Natural killer cell (primary cell): ENCODE results near the gene EHMT1. TPM values are rescaled to one million over a fixed set of nuclear protein-coding genes. Genes with fewer than 3 reads are reported as not detected.

Source experiments
- ATAC-seq, 3 donors: fragments of 150-1000 bp in 2 of 3; fragments of 200-7000 bp in 1 of 3; cut with Tn5 transposase; 1 replicate in 1 of 3; 2 replicates in 2 of 3; pipeline ENCODE4 v1.10.0; 2021; ENCODE audit warnings: mild to moderate bottlenecking in 2 of 3, moderate library complexity in 2 of 3
- DNase-seq, 2 donors: peaks; one replicate each; pipeline versions ENCODE4 v3.0.0 to v3.0.0-alpha.2; 2013 to 2021; ENCODE audit warnings: mixed read lengths in 1 of 2
- H3K27ac ChIP-seq: one replicate; pipeline ENCODE4 v1.5.1; 2013; ENCODE audit warnings: mild to moderate bottlenecking, low read length
- H3K27me3 ChIP-seq: one replicate; pipeline ENCODE4 v1.6.1; 2013; ENCODE audit warnings: low read length; ENCODE audit not compliant: control insufficient read depth, insufficient read depth
- H3K36me3 ChIP-seq: one replicate; pipeline ENCODE4 v1.6.1; 2013; ENCODE audit warnings: low read length; ENCODE audit not compliant: control insufficient read depth, insufficient read depth
- H3K4me1 ChIP-seq: one replicate; pipeline ENCODE4 v1.6.1; 2013; ENCODE audit warnings: low read length; ENCODE audit not compliant: control insufficient read depth, insufficient read depth
- H3K4me3 ChIP-seq: one replicate; pipeline ENCODE4 v1.5.1; 2013; ENCODE audit warnings: low read length
- H3K9me3 ChIP-seq: one replicate; pipeline ENCODE4 v1.6.1; 2013; ENCODE audit warnings: low read length; ENCODE audit not compliant: control insufficient read depth, insufficient read depth
- H3K27ac Mint-ChIP-seq, 2 donors: one replicate each; pipeline ENCODE4 v1.8.0; 2022; ENCODE audit warnings: mild to moderate bottlenecking in 2 of 2, mixed read lengths in 2 of 2, moderate library complexity in 1 of 2
- H3K27me3 Mint-ChIP-seq, 2 donors: one replicate each; pipeline ENCODE4 v1.8.0; 2022; ENCODE audit warnings: low read depth in 2 of 2, mixed read lengths in 2 of 2
- H3K36me3 Mint-ChIP-seq: one replicate; pipeline ENCODE4 v1.8.0; 2022; ENCODE audit warnings: mixed read lengths
- H3K4me1 Mint-ChIP-seq, 2 donors: one replicate each; pipeline ENCODE4 v1.8.0; 2022; ENCODE audit warnings: mixed read lengths in 2 of 2
- H3K4me3 Mint-ChIP-seq: one replicate; pipeline ENCODE4 v1.8.0; 2022; ENCODE audit warnings: mild to moderate bottlenecking, moderate library complexity, mixed read lengths
- H3K9me3 Mint-ChIP-seq, 2 donors: one replicate each; pipeline ENCODE4 v1.8.0; 2022; ENCODE audit warnings: mixed read lengths in 2 of 2
- WGBS: methylation state at CpG from one replicate; pipeline ENCODE4 v1.1.7; 2013; ENCODE audit warnings: missing lambda C conversion rate; ENCODE audit not compliant: insufficient coverage; 5-methylcytosine and 5-hydroxymethylcytosine counted together
- intact Hi-C: fragments of 100-400 bp; cut with micrococcal nuclease; formaldehyde crosslinking; loops from one replicate; pipeline ENCODE4 v1.14.2; 2022
- total RNA-seq, 4 donors: library from RNA; stranded (reverse); fragments of 120-200 nt in 1 of 4; gene quantifications; one replicate each; pipeline versions ENCODE4 v1.2.3 to v1.2.4, GENCODE V29; 2013 to 2022
- TF ChIP-seq, protein P1 (sequence below): fragments of 200-600 bp; IDR thresholded peaks from one replicate; pipeline ENCODE4 v1.8.0; 2022; ENCODE audit warnings: antibody characterized with exemption

EHMT1 gene
- total RNA-seq, 3 donors from 2014 or later (not counting 1 experiment from before 2014, with no cell fraction given) = 173 to 200 (median 176) TPM

DNA sequence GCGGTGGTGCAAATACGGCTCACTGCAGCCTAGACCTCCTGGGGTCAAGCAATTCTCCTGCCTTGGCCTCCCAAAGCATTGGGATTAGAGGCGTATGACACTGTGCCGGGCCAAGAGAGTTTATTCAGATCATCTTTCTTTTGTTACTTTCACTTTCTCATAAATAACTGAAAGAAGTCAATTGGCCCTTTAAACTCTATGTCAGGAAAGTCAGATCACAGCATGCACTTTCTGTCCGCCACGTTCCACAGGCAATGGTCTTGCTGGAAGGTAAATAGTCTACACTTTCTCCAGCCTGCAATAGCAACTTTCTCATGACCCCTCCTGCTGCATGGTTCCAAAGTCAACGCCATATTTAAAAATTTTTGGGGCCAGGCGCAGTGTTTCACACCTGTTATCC is 19.9 kb upstream of the EHMT1 start:
- Mint-ChIP-seq H3K36me3 (no peaks in the 10 kb centered on the region), H3K4me3 (no peak overlapping the region), H3K9me3 (no peaks in the 10 kb centered on the region), H3K4me1 (peaks cover 7 to 11% of the 10 kb centered on the region in 2 donors), H3K27me3 (no peaks in the 10 kb centered on the region), H3K27ac (no peak overlapping the region)
- no peaks in the 10 kb centered on the region for H3K4me1 ChIP-seq
- H3K4me3 ChIP-seq = no peak overlapping the region
- no peaks in the 10 kb centered on the region for H3K27me3 ChIP-seq
- TF ChIP-seq, protein P1, sequence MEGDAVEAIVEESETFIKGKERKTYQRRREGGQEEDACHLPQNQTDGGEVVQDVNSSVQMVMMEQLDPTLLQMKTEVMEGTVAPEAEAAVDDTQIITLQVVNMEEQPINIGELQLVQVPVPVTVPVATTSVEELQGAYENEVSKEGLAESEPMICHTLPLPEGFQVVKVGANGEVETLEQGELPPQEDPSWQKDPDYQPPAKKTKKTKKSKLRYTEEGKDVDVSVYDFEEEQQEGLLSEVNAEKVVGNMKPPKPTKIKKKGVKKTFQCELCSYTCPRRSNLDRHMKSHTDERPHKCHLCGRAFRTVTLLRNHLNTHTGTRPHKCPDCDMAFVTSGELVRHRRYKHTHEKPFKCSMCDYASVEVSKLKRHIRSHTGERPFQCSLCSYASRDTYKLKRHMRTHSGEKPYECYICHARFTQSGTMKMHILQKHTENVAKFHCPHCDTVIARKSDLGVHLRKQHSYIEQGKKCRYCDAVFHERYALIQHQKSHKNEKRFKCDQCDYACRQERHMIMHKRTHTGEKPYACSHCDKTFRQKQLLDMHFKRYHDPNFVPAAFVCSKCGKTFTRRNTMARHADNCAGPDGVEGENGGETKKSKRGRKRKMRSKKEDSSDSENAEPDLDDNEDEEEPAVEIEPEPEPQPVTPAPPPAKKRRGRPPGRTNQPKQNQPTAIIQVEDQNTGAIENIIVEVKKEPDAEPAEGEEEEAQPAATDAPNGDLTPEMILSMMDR = no peak
- WGBS = 95% methylated on average over 8 of the region's 8 CpGs
- no peak for DNase-seq
- ATAC-seq = no peak
- no peaks in the 10 kb centered on the region for H3K9me3 ChIP-seq
- intact Hi-C loops = no loop called here
- H3K27ac ChIP-seq = no peak overlapping the region
- H3K36me3 ChIP-seq = no peaks in the 10 kb centered on the region

DNA sequence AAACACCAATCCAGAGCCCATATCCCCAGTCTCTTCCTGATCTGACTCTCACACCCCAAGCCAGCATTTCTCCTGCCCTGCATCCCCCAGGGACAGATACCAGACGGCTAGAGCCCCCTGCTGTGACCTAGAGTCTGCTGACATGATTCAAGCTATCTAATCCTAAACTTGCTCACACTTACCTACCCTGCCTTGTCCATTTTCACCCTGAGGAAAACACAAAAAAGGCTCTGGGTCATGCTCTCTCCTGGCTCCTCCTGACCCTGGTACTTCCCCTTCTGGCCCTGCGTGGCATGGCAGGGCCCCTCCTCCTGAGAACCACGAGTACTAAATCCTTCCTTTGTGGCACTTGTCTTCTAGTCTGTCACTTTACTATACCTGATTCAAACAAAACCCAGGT is 16.1 kb upstream of the EHMT1 start:
- 11% methylated on average over 3 of the region's 3 CpGs for WGBS
- no peak for DNase-seq
- TF ChIP-seq, protein P1 = no peak
- Histone ChIP-seq H3K9me3 (no peaks in the 10 kb centered on the region), H3K36me3 (no peaks in the 10 kb centered on the region), H3K4me3 (no peak overlapping the region), H3K27ac (no peak overlapping the region), H3K4me1 (peaks cover 20% of the 10 kb centered on the region), H3K27me3 (no peaks in the 10 kb centered on the region)
- no peaks in the 10 kb centered on the region for H3K36me3 Mint-ChIP-seq
- peak overlapping the region; percentile 41 for H3K4me3 Mint-ChIP-seq
- no peaks in the 10 kb centered on the region for H3K27me3 Mint-ChIP-seq
- intact Hi-C loops = no loop called here
- H3K27ac Mint-ChIP-seq = peak overlapping the region in 1 of 2 donors; percentile 4
- H3K9me3 Mint-ChIP-seq = no peaks in the 10 kb centered on the region
- peaks cover 7 to 25% of the 10 kb centered on the region in 2 donors for H3K4me1 Mint-ChIP-seq
- no peak for ATAC-seq

DNA sequence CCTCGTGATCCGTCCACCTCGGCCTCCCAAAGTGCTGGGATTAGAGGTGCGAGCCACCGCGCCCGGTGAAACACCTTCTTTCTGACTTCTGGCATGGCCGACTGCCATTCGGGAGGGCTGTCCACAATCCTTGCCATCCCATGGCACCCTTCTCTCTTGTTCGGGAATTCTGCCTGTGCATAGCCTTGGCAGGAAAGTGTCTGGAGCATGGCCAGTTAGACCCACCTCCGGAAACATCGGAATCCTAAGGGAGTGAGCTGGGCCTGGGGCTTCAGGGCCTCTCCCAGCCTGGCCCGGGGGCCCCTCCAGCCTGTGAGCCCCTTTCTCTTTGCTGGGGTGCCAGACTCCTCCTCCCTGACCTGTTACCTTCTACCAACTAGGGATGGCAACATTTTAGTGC is 14.9 kb upstream of the EHMT1 start:
- Histone ChIP-seq H3K27ac (no peak overlapping the region), H3K27me3 (no peaks in the 10 kb centered on the region), H3K9me3 (no peaks in the 10 kb centered on the region), H3K4me3 (no peak overlapping the region), H3K36me3 (no peaks in the 10 kb centered on the region), H3K4me1 (peaks cover 30% of the 10 kb centered on the region)
- TF ChIP-seq, protein P1 = no peak
- Mint-ChIP-seq H3K27me3 (no peaks in the 10 kb centered on the region), H3K4me1 (peaks cover 7 to 22% of the 10 kb centered on the region in 2 donors), H3K9me3 (no peaks in the 10 kb centered on the region), H3K27ac (no peak overlapping the region), H3K4me3 (peak overlapping the region; percentile 47), H3K36me3 (no peaks in the 10 kb centered on the region)
- intact Hi-C loops = loop anchor here (2.0 kb wide), 1 partner anchor 13 kb away; the partner anchor contains the start of gene ZMYND19
- no peak for DNase-seq
- 96% methylated on average over 13 of the region's 13 CpGs for WGBS
- ATAC-seq = no peak
